A673 (cell line): ENCODE measurements around the gene LMAN1.

ENCODE experiments used
- CTCF ChIP-seq: fragments of 300-800, 200-600 bp; sonication (generic); conservative IDR thresholded peaks from 2 replicates; pipeline ENCODE4 v1.5.1; 2017; ENCODE audit warnings: low read depth, mild to moderate bottlenecking, antibody characterized with exemption, low read length, moderate library complexity, mixed read lengths
- EZH2 ChIP-seq: fragments of 200-600 bp; sonication (generic); IDR thresholded peaks from 2 replicates; pipeline ENCODE4 v1.6.1; 2017; ENCODE audit warnings: borderline replicate concordance, low read depth, mild to moderate bottlenecking, mixed read lengths, antibody characterized with exemption, low read length; ENCODE audit not compliant: poor library complexity, severe bottlenecking

DNA sequence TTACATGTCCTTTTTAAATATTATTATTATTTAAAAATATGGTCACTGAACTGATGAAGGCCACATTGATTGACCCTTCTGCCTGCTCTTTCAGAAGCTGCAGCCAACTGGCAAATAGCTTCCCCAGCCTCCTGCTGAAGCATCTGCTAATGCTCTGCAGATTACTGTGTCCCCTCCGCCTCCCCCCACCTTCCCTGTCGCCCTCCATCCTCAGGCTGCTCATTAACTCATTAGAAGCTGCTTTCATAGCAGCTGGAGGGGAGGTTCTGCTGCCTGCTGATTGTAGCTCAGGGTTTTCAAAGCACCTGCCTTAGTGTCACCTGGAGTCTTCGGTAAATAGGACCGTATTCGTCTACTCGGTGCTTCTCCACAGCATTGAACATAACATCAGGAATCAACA lies 24.8 kb upstream of the LMAN1 start:
- TF ChIP-seq CTCF = no peak
- no peak for TF ChIP-seq EZH2
